ENCODE data around the gene CHN1. TPM values are rescaled to one million over a fixed set of nuclear protein-coding genes. Genes with fewer than 3 reads are reported as not detected.

CHN1 gene
- total RNA-seq, 1 donor from 2014 or later: 16.8 TPM

GRCh38 chr2:174776223-174776622 lies 229.0 kb downstream of the CHN1 start:
- ATAC-seq (no peak), DNase-seq (no peak)
- intact Hi-C loops (cut with DNase I): no loop called here

GRCh38 chr2:174775571-174775980 lies 229.6 kb downstream of the CHN1 start:
- Histone ChIP-seq H3K27me3 (ENCODE audit: low read depth) (no peaks in the 10 kb centered on the region), H3K36me3 (no peaks in the 10 kb centered on the region), H3K9me3 (no peaks in the 10 kb centered on the region), H3K27ac (no peak overlapping the region), H3K4me1 (peaks cover 18% of the 10 kb centered on the region), H3K4me3 (no peak overlapping the region)
- no peak for ATAC-seq
- intact Hi-C loops (cut with DNase I): no loop called here
- DNase-seq: no peak
- no peak for TF ChIP-seq CTCF (IDR thresholded peaks at IDR 0.05)

More at GRCh38 chr2:174776223-174776622, 229.0 kb downstream of the CHN1 start:
- Histone ChIP-seq H3K9me3 (no peaks in the 10 kb centered on the region), H3K27ac (no peak overlapping the region), H3K4me3 (no peak overlapping the region), H3K27me3 (ENCODE audit: low read depth) (no peaks in the 10 kb centered on the region), H3K36me3 (no peaks in the 10 kb centered on the region), H3K4me1 (peaks cover 18% of the 10 kb centered on the region)
- no peak for TF ChIP-seq CTCF (IDR thresholded peaks at IDR 0.05)

GRCh38 chr2:174774886-174775285 lies 230.3 kb downstream of the CHN1 start:
- no peak for ATAC-seq
- intact Hi-C loops (cut with DNase I): no loop called here
- TF ChIP-seq CTCF (IDR thresholded peaks at IDR 0.05): no peak

GRCh38 chr2:174773215-174773614 lies 232.0 kb downstream of the CHN1 start:
- DNase-seq (no peak), ATAC-seq (no peak)
- no peaks in the 10 kb centered on the region for H3K9me3 ChIP-seq
- no peak overlapping the region for H3K4me3 ChIP-seq
- no peak for TF ChIP-seq CTCF (IDR thresholded peaks at IDR 0.05)
- peaks cover 16% of the 10 kb centered on the region for H3K4me1 ChIP-seq
- H3K27ac ChIP-seq: no peak overlapping the region
- intact Hi-C loops (cut with DNase I): no loop called here
- H3K36me3 ChIP-seq: no peaks in the 10 kb centered on the region
- H3K27me3 ChIP-seq (ENCODE audit: low read depth): no peaks in the 10 kb centered on the region

More at GRCh38 chr2:174774886-174775285, 230.3 kb downstream of the CHN1 start:
- Histone ChIP-seq H3K36me3 (no peaks in the 10 kb centered on the region), H3K4me3 (no peak overlapping the region), H3K27me3 (ENCODE audit: low read depth) (no peaks in the 10 kb centered on the region), H3K27ac (no peak overlapping the region), H3K9me3 (no peaks in the 10 kb centered on the region), H3K4me1 (peaks cover 18% of the 10 kb centered on the region)
- no peak for DNase-seq

GRCh38 chr2:174772472-174772801 lies 232.7 kb downstream of the CHN1 start:
- peak overlapping the region; percentile 48 for H3K27ac ChIP-seq
- TF ChIP-seq CTCF (IDR thresholded peaks at IDR 0.05): no peak
- no peak for ATAC-seq
- no peaks in the 10 kb centered on the region for H3K27me3 ChIP-seq (ENCODE audit: low read depth)
- intact Hi-C loops (cut with DNase I): no loop called here
- no peak for DNase-seq
- peaks cover 14% of the 10 kb centered on the region for H3K4me1 ChIP-seq
- H3K4me3 ChIP-seq: peak overlapping the region; percentile 13
- no peaks in the 10 kb centered on the region for H3K36me3 ChIP-seq
- no peaks in the 10 kb centered on the region for H3K9me3 ChIP-seq
